Ovary (tissue), 3 donors: Measurements from ENCODE around the gene CHRNA3.

ENCODE experiments used
- CTCF ChIP-seq, 3 donors: fragments of 450-650 bp in 2 of 3; fragments of 200-600 bp in 1 of 3; IDR thresholded peaks; one replicate each; pipeline versions ENCODE4 v1.5.1 to v1.8.0; 2016 to 2022; ENCODE audit warnings: antibody characterized with exemption in 3 of 3, mild to moderate bottlenecking in 1 of 3
- POLR2A ChIP-seq: fragments of 450-650 bp; IDR thresholded peaks from one replicate; pipeline ENCODE4 v1.6.1; 2017; ENCODE audit warnings: antibody characterized with exemption, mild to moderate bottlenecking, moderate library complexity
- donor health status: DM: no; HTN: no; CAD: no.

GRCh38 chr15:78663703-78664102, 42.9 kb upstream of the CHRNA3 start:
- no peak for TF ChIP-seq CTCF (IDR thresholded peaks at IDR 0.05)
- TF ChIP-seq POLR2A = no peak
